ENCODE data around the gene OAS3. TPM values are rescaled to one million over a fixed set of nuclear protein-coding genes. Genes with fewer than 3 reads are reported as not detected.
"Not testable (repeated sequence)": the region's sequence is repeated elsewhere in the genome, so short reads cannot be mapped to it uniquely, and the experiment has no call there.

Gene OAS3
- polyA plus RNA-seq, 3 donors = 7.6 to 10.0 (median 9.6) TPM

DNA sequence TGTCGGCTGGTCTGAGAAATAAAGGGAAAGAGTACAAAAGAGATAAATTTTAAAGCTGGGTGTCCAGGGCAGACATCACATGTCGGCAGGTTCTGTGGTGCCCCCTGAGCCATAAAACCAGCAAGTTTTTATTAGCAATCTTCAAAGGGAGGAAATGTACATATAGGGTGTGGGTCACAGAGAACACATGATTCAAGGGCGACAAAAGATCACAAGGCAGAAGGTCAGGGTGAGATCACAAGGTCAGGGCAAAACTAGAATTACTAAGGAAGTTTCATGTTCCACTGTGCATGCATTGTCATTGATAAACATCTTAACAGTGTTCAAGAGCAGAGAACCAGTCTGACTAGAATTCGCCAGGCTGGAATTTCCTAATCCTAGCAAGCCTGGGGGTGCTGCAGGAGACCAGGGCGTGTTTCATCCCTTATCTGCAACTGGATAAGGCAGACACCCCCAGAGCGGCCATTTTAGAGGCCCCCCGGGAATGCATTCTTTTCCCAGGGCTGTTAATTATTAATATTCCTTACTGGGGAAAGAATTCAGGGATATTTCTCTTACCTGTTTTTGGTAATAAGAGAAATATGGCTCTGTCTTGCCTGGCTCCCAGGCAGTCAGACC lies 11.7 kb upstream of the OAS3 start:
- not testable (repeated sequence) for DNase-seq (ENCODE audit: low read depth in 3 of 3, low spot score in 2 of 3)

DNA sequence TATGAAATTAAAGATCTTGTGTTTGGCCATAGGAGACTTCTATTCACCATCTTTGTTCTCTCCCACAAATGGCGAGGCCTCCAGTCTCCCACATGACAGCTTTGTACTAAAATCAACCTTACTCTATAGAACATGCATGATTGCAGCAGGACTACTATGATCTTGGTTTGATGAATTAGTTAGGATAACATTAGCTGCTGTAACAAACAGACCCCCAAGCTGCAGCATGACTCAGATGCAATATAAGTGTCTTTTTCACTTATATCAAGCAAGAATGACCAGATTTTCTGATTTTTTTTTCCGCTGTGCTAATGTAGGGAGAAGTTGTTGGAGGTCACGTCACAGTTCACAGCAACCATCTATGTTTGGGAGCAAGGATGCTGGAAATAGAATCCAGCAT lies 10.8 kb upstream of the OAS3 start:
- DNase-seq (ENCODE audit: low read depth in 3 of 3, low spot score in 2 of 3) = no peak

DNA sequence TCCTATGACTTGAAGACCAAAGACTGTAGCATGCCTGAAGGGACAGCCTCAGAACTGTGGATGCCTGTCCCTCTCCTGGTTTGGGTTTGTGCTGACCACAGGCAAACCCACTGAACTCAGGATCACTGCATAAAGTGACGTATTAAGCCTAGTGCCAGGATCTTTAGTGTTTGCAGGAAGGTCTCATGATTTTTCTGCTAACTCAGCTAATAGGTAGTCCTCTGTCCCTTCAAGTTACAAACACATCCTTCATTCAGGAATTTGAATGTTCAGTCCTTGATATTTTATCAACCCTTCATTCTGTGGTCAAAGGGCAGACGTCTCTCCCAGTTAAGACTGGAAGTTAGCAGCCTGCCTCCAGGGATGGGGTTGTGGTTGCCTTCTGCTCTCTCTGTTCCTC lies 10.3 kb upstream of the OAS3 start:
- no peak for DNase-seq (ENCODE audit: low read depth in 3 of 3, low spot score in 2 of 3)

DNA sequence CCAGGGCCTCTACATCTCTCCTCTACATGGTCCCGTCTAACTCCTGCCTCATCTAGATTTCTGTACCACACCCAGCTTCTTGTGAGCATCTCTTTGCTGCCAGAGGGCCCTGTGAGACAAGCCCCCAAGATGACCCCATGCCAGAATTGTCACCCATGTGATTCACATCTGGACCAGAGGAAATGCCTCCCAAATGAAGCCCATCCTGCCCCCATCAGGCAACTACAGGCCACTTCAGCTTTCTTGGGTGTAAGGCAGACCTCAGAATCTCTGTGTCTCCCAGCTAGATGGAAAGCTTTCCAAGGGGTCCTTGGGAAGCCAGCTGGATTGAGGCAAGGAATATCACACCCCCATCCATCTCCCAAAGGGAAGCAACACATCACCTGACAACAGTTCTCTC lies 9.3 kb upstream of the OAS3 start:
- no peak for DNase-seq (ENCODE audit: low read depth in 3 of 3, low spot score in 2 of 3)

DNA sequence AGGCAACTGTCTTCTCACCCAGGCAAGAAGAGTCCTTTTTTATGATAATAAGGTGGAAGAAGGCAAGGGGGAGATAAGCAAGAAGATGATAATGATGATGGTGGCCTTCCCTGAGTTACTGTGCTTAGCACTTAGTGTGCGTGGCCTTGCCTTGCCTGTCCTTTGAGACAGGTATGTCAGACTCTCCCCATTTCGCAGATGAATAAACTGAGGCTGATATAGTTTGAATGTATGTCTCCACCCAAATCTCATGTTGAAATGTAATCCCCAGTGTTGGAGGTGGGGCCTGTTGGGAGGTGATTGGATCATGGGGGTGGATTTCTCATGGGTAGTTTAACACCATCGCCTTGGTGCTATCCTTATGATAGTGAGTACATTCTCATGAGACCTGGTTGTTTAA lies 8.6 kb upstream of the OAS3 start:
- no peak for DNase-seq (ENCODE audit: low read depth in 3 of 3, low spot score in 2 of 3)

DNA sequence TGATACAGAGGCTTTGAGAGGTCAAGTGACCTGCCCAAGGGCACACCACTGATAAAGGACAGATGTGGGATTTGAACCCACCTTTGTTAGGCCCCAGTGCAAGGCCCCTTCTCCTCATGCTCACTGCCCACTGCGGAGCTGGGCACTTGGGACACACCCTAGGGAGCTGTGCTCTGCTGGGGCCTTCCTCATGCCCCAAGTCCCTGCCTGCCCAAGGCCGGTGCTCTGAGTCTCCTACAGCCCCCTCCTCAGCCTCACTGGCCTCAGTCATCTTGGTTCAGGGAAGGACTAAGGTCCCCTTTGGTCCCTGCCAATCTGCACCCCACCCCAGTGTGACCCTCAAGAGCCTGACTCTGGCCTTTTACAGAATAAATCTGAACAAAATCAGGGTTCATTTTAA lies 7.9 kb upstream of the OAS3 start:
- DNase-seq (ENCODE audit: low read depth in 3 of 3, low spot score in 2 of 3) = no peak

DNA sequence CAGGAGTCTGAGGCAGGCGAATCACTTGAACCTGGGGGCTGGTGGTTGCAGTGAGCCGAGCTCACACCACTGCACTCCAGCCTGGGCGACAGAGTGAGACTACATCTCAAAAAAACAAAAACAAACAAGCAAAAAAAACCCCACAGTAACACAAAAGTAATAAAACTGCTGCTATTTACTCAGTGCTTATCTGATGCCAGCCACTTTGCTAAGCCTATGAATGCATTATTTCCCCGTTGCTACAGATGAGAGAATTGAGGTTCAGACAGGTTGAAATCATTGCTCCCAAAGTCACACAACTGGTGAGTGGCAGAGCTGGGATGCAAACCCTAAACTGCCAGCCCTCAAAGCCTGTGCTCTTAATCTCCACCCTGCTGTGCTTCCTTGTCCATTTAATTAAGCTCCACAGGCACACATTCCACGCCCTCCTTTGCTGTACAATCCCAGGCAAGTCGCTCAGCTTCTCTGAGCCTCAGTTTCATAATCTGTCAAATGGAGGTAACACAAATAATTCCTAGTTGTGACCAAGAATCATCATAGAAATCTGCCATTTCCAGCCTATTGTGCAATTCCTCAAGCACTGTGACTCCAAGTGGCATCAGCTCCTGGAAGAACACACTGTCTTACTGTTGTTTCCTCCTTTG lies 5.7 kb upstream of the OAS3 start:
- no peak for DNase-seq (ENCODE audit: low read depth in 3 of 3, low spot score in 2 of 3)

DNA sequence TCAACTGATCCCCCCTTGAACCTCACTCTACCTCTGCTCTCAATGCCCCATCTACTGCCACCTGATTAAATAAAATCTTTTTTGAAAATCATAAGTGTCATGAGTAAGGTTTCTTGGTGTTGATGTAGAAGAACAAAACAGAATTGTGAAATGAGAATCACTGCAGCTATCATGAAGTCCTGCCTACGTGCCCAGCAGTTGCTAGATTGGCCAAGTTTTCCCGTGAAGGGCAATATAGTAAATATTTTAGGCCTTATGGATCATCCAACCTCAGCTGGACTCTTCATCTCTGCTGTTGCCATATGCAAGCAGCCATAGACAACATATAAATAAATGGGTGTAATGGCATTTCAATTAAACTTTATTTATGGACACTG lies 5.2 kb upstream of the OAS3 start:
- DNase-seq (ENCODE audit: low read depth in 3 of 3, low spot score in 2 of 3) = no peak

DNA sequence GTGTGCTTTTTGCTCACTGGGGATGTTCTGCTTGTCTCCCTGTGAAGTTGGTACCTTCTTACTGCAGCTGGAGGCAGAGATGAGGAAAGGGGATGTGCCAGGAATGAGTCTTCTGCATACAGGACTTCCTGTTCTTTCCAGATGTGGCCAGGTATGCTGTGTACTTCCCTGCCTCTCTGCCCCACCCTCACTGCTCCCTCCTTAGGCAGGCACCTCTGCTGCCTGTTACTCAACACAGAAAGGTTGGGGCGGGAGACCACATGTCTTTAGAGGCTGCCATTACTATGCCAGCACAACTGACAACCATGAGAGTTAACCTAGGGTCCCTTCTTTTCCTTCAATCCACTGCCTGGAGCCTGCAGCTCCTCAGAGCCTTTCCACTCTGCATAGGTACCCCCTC lies 2.0 kb upstream of the OAS3 start:
- DNase-seq (ENCODE audit: low read depth in 3 of 3, low spot score in 2 of 3) = no peak

DNA sequence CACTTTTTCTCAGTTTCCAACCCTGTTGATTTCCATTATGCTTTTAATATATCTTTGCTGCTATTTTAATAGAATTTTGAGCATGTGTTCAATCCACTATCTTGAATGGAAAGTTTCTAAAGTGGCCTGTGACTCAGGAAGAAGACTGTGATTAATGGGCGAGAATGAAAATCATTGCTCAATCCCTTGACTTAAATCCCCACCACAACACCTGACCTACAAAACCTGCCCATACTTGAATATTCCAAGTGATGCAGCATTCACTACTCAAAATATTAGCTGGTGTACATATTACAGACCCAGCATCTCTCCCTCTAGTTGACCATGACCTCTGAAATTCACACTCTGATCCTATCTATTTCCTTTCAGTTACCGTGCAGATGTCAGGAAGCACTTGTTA lies 1.3 kb upstream of the OAS3 start:
- DNase-seq (ENCODE audit: low read depth in 3 of 3, low spot score in 2 of 3) = no peak

DNA sequence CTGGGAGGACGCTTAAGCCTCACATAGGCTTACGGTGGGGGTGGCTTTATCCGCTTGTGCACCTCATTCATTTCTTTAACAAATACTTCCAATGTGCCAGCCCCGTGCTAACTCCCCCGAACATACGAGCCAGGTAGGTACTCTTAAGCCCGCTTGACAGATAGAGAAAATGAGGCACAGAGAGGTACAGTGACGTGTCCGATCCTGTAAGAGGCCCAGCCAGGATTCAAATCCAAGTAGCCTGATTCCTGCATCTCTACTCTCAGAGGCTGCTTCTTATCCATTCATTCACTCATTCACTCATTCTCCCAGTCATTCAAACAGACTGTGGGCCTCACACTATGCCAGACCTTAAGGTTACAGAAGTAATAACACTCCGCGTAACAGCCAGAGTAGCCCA lies 477 bp downstream of the OAS3 start:
- DNase-seq (ENCODE audit: low read depth in 3 of 3, low spot score in 2 of 3) = no peak

DNA sequence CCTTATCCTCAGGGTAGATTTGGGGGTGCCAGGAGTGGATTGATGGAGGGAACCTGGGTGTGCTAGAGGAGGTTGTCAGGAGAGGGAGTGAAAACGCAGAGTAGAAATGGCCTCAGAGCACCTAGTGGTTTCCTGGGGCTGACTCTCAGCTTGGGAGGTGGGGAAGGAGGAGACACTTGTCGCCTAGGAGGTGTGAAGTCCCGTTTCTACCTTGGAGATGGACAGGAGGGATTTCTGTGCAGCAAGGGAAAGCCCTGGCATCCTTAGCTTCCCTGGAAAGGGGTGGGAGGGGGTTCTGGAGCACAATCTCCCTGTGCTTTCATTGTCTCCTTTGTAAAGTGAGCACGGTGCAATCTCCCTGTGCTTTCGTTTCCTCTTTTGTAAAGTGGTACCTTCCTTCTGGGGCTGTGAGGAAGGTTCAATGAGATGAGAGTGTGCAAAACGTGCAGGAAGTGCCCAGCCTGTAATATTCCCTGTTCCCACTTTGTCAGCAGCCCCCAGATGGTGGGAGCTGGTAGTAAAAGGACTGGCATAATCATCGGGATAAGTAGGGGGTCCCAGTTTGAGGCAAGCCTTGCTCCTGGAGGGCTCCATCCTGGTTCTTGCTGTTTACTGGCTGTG lies 1.6 kb downstream of the OAS3 start:
- DNase-seq (ENCODE audit: low read depth in 3 of 3, low spot score in 2 of 3) = no peak

DNA sequence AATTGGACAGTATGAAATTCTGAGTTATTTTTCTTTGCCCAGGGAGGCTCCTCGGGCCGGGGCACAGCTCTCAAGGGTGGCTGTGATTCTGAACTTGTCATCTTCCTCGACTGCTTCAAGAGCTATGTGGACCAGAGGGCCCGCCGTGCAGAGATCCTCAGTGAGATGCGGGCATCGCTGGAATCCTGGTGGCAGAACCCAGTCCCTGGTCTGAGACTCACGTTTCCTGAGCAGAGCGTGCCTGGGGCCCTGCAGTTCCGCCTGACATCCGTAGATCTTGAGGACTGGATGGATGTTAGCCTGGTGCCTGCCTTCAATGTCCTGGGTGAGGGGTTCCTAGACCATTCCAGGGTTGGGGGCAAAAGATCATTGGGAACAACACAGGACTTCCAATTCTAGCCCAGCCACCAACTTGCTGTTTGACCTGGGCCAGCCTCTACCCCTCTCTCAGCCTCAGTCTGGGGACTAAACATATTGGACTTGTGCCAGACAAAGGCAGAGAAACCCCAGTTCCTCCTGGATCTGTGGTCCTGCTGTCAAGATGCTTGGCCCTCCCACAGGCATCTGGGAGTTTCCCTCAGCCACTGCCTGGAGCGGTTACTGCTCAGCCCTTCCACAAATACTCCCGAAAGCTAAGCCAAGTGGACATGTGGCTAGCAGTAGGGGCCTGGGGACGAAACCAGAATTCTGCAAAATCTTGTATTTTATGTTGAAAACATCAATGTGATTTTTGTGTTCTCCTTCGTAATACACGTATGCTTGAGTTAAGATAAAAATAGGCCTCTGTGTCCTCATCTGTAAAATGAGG lies 3.5 kb downstream of the OAS3 start:
- DNase-seq (ENCODE audit: low read depth in 3 of 3, low spot score in 2 of 3) = no peak

DNA sequence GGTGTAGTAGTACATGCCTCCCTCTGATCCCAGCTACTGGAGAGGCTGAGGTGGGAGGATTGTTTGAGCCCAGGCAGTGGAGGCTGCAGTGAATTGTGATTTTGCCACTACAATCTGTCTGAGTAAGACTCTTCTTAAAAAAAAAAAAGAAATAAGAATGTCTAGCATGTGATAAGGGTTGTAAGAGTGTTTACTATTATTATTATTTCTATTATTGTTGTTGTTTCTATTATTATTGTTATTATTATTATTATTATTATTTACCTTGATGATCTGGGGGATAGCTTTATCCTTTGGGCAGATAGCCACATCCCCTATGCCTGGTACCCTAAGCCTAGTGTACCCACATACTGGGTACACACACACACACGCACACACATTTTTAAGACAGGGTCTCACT lies 4.3 kb downstream of the OAS3 start:
- no peak for DNase-seq (ENCODE audit: low read depth in 3 of 3, low spot score in 2 of 3)

DNA sequence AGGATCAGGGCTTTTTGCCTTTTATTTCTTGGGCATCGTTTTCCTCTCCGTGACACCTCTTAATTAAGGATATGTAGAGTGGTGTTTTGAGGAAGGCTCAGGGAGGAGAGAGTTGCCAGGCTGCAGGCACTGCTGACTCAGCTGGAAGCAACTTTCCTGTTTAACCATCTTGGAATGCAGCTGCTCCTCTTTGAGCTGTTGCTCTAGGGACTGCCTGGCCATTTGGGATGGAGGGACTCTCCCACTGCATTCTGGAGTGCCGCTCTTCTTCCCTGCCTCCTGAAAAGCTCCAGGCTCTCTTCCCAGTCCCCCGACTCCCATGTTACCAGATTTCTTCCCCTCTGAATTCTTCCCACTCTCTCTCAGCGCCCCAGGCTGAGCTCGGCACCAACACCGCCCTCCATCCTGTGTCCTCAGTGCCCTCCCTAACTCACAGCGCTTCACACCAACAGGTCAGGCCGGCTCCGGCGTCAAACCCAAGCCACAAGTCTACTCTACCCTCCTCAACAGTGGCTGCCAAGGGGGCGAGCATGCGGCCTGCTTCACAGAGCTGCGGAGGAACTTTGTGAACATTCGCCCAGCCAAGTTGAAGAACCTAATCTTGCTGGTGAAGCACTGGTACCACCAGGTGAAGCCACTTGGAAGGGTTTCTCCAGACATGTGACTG lies 5.9 kb downstream of the OAS3 start:
- DNase-seq (ENCODE audit: low read depth in 3 of 3, low spot score in 2 of 3) = no peak

DNA sequence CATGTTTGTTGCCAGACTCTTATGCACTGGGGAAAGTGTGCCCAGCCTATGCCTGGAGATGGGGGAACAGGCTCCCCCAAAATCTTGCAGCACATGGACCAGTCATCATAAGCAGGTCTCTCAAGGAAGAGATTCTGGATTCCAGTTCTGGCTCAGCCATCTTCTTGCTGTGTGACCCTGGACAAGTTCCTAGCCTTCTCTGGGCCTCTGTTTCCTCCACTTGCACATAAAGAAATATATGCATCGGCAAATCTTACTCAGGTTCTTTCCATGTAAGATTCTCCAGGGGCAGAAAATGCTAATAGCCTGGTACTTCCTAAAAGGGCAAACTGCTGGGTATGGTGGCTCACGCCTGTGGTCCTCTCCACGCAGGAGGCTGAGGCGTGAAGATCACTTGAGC lies 7.2 kb downstream of the OAS3 start:
- DNase-seq (ENCODE audit: low read depth in 3 of 3, low spot score in 2 of 3) = no peak

DNA sequence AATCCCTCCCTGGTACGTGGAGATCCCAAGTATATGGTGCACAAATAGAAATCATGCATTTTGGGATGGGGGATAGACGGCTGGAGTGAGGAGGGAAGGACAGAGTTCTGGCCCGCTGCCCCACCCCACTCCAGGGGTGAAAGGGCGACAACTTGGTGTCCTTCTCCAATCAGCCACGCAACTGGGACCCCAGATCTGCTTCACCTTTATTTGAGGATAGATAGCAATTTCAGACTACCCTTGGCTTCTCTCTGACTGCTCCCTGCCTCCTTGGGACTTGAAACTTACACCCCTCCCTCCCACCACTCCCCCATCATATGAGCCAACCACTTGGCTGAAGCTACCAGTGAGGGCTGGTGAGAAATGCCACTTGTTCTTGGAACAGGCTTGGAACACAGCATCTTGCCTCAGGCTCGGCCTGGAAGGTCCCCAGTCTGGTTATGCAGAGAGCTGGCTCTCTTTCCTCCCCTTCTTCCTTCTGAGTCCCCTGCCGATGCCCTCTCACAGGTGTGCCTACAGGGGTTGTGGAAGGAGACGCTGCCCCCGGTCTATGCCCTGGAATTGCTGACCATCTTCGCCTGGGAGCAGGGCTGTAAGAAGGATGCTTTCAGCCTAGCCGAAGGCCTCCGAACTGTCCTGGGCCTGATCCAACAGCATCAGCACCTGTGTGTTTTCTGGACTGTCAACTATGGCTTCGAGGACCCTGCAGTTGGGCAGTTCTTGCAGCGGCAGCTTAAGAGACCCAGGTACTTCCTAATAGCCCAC lies 8.1 kb downstream of the OAS3 start:
- no peak for DNase-seq (ENCODE audit: low read depth in 3 of 3, low spot score in 2 of 3)

DNA sequence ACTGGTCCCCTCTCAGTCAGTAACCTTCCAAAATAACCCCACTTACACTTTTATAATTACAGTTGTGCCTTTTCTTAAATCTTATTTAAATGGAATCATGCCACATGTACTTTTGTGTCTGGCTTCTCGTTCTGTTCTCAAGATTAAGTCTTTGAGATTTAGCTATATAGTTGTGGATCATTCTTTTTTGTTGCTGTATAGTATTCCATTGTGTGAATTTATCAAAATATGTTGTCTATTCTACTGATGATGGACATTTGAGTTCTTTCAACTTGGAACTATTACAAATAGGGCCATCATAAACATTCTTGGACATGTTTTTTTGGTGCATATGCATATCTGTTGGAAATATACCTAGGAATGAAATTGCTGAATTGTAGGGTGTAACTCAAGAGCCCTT lies 9.0 kb downstream of the OAS3 start:
- DNase-seq (ENCODE audit: low read depth in 3 of 3, low spot score in 2 of 3) = no peak

DNA sequence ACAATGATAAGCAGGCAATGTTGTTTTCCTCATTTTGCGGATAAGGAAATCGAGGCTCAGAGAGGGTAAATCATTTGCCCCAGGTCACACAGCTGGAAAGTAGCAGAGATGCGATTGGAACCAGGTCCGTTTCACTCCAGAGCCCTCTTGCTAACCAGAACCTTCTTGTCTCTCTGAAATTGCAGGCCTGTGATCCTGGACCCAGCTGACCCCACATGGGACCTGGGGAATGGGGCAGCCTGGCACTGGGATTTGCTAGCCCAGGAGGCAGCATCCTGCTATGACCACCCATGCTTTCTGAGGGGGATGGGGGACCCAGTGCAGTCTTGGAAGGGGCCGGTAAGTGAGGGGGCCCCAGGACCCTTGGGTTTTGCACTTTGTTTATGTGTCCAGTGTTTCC lies 9.5 kb downstream of the OAS3 start:
- DNase-seq (ENCODE audit: low read depth in 3 of 3, low spot score in 2 of 3) = no peak

DNA sequence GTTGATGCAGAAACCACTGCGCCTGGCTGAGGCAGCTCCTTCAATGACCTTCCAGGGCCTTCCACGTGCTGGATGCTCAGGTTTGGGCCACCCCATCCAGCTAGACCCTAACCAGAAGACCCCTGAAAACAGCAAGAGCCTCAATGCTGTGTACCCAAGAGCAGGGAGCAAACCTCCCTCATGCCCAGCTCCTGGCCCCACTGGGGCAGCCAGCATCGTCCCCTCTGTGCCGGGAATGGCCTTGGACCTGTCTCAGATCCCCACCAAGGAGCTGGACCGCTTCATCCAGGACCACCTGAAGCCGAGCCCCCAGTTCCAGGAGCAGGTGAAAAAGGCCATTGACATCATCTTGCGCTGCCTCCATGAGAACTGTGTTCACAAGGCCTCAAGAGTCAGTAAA lies 10.5 kb downstream of the OAS3 start:
- DNase-seq (ENCODE audit: low read depth in 3 of 3, low spot score in 2 of 3) = no peak

DNA sequence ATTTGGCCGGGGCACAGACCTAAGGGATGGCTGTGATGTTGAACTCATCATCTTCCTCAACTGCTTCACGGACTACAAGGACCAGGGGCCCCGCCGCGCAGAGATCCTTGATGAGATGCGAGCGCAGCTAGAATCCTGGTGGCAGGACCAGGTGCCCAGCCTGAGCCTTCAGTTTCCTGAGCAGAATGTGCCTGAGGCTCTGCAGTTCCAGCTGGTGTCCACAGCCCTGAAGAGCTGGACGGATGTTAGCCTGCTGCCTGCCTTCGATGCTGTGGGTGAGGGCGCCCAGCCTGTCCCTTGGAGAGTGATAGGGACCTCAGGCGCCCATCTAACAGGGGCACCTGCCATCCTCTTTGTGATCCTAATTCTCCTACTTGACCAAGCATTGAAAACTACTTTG lies 12.4 kb downstream of the OAS3 start:
- no peak for DNase-seq (ENCODE audit: low read depth in 3 of 3, low spot score in 2 of 3)

Data from right renal cortex interstitium (tissue), 3 donors.